Stimulated activated CD8-positive, alpha-beta memory T cell treated with anti-CD3 and anti-CD28 coated beads, Interleukin-4, amount 100 ng/mL, for 24 hours (primary cell): ENCODE data around the gene FREM1.

Source experiments
- DNase-seq: peaks from one replicate; pipeline ENCODE4 v3.0.0-alpha.2; 2020; ENCODE audit warnings: low read depth

FREM1 gene

GRCh38 chr9:14909181-14909580, 1.0 kb downstream of the FREM1 start:
- no peak for DNase-seq

DNA sequence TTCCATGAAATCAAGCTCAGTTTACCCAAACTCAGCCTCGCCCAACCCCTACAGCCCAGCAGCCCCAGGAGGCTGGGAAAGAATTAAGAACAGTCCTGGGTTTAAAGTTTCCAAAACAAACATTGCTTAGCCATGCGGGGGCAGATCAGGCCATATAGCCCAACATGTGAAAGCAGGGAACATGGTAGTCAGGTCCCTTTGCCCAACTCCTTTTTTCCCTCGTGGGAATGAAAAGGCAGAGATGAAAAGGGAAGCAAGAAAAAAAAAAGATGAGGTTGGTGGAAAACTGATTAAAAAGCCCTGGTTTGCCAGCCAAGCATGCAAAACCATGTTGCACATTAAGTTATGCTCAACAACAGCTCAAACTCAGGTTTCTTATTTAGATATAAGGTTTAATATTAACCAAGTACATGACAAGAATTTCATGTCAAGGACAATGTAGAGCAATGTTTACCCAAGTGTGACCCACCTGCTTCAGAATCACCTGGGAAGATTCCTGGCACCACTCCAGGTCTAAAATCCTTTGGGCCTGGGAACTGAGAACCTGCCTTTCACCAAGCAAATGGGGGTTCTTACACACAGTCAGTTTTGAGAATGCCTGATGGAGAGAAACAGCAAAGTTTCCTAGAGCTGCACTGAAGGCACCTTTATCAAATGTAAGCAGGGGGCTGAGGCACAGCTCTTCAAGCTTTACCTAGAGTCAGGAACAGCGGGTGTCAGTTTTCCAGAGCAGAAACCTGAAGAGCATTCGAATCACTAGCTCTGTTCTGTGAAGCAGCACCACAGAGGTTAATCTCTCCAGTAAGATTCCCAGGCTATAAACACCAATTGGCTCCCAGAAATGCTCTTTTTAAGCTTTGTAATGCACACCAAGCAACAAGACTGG, 1.7 kb downstream of the FREM1 start:
- DNase-seq = no peak

DNA sequence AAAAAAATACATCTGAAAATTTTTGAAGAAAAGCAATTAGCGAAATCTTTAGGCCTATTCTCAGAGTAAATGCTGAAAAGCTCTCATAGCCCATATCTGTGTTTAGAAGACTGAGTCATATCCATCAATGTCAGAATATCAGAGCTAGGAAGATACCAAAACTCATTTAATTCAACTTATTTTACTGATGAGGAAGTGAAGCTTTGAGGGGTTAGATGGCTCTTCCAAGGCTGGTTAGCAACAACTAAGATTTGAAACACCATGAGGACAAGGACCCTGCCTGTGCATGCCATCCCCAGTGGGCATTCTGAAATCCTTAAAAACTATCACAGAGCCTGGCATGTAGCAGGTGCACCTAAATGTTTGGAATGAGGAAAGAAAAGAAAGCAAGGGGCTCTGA, 2.5 kb downstream of the FREM1 start:
- DNase-seq = no peak

- no peak for DNase-seq
Measured at GRCh38 chr9:14907360-14907685, 2.9 kb downstream of the FREM1 start.

- no peak for DNase-seq
Measured at GRCh38 chr9:14906644-14907359, 3.4 kb downstream of the FREM1 start.

GRCh38 chr9:14906000-14906399, 4.2 kb downstream of the FREM1 start:
- no peak for DNase-seq

GRCh38 chr9:14903040-14903439, 7.2 kb downstream of the FREM1 start:
- no peak for DNase-seq

DNA sequence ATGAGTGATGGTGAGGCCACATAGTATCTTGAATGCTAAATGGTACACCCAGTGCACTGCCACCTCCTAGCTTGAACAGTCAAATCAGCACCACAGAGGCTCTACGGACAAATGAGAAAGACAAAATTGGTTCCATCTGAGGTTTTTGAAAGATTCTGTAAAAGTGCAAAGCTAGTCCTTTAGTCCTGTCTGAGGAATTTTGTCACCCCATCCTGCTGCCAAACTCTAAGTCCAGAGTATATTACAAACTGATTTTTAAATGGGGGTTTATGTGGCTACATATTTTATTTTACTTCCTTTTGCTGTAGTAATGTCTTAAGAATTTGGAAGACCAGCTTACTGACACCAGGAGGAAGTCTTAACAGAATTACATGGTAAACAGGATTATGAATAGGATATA, 7.7 kb downstream of the FREM1 start:
- DNase-seq = no peak

GRCh38 chr9:14899815-14900193, 10.4 kb downstream of the FREM1 start:
- no peak for DNase-seq

- no peak for DNase-seq
Measured at GRCh38 chr9:14899042-14899814, 11.0 kb downstream of the FREM1 start.

- no peak for DNase-seq
Measured at GRCh38 chr9:14895806-14896205, 14.4 kb downstream of the FREM1 start.

DNA sequence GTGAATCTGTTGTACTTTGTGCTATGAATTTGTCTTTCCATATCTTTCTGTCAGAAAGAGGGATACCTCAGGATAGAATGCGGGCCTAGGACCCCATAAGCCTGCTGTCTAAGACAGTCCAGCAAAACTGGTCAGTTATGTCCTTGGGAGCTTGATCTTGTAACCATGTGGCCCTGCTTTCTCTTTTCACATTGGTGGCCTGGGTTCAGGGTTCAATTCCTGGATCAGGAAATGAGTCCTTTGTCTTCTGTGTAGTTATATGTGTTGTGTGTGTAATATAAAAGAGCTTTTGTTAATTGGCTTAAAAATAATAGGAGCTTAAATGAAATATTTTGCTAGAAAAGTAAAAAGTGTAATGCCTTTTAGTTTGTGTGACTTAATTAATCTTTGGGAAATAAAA, 16.9 kb downstream of the FREM1 start:
- no peak for DNase-seq

GRCh38 chr9:14891332-14891731, 18.9 kb downstream of the FREM1 start:
- DNase-seq = no peak

GRCh38 chr9:14889451-14889850, 20.8 kb downstream of the FREM1 start:
- no peak for DNase-seq

GRCh38 chr9:14888875-14889274, 21.4 kb downstream of the FREM1 start:
- DNase-seq = no peak

DNA sequence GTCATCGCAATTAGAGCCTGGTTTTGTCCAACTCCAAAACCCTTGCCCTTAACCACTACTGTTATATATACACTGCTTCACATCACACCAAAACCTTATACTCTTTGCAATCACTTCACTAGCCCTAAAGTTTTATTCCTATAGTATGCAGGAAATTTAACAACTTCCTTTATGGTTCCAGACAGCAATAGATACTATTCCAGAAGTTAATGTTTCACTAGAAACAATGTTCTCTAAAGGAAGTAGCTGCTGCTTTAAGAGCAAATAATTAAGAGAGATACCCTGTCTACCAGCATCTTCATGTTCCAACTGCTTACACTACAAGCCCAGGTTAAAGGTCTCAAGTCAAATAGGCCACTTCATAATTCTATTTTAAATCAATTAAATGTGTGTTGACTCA, 22.0 kb downstream of the FREM1 start:
- no peak for DNase-seq

DNA sequence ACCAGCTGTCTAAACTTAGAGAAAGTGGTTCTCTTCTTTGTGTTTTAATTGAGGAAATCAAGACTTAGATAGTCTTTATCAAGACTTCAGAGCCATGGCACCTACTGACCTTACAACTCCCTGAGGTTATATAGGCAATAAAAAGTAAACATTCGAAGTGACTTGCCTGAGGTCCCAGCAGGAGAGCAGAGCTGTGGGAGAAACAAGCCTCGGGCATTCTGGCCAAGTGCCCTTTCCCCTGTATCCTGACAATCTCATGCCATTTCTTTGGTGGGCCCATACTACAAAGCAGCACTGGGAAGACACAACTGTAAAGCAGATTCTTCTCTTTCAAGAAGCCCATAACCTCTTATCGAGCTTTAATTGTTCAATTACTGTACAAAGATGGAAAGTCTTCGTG, 23.1 kb downstream of the FREM1 start:
- DNase-seq = no peak

- no peak for DNase-seq
Measured at GRCh38 chr9:14883310-14883944, 26.8 kb downstream of the FREM1 start.

GRCh38 chr9:14882090-14882489, 28.1 kb downstream of the FREM1 start:
- no peak for DNase-seq

DNA sequence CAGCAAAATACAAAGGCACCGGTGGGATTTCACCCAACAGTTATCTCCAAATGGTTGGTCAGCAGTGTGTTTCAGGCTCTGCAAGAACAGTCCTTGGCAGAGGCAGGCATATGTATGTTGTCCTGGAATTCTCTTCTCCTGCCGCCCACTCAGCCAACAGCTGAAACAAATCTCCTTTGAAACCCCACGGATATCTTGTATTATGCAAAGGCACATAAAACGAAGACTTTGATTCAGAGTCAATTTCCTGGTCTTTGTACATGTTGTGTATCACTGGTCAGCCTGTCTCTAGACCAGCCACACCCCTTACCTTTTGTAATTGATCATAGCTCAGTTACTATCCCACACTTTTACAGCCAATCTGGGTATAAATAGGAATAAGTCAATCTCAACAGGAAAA, 29.2 kb downstream of the FREM1 start:
- no peak for DNase-seq

DNA sequence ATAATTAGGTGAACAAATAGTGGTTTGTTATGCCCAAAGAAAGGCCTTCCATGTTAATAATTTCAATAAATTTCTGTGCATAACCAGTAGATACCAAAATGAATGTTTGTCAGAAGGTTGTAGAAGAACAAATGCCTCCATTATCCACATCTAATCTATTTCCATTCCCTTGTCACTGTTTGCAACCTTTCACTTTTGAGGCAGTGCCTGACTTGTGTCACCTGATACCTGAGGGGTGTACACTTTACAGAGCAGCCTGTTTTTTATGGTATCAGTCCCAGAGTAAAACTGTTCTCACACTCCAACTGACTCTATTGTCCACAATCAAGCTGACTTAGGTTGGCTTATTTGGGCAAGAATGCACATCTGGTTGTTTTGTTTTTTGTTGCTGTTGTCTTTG, 40.1 kb downstream of the FREM1 start:
- no peak for DNase-seq

- DNase-seq = no peak
Measured at GRCh38 chr9:14869671-14870070, 40.6 kb downstream of the FREM1 start.
